ENCODE measurements around the gene GLOD4.

DNA sequence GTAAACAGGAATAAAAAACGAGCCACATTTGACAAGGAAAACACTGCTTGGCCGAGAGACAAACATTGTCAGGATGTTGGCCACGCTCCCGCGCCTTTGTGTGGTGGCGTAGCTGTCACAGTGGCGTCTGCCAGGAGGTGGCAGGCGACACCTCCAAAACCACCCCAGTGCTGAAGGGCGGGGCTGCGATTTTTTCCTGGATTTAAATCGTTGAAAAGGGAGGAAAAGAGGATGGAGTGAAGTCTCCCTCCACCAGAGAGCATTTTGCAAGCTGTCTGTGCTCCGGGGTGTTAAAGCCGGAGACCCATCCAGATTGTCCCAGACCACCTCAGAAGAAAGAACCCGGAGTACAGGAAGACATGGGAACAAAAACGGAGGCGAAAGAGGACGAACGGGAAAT is 12.8 kb upstream of the GLOD4 start:
- TF ChIP-seq, protein P1, sequence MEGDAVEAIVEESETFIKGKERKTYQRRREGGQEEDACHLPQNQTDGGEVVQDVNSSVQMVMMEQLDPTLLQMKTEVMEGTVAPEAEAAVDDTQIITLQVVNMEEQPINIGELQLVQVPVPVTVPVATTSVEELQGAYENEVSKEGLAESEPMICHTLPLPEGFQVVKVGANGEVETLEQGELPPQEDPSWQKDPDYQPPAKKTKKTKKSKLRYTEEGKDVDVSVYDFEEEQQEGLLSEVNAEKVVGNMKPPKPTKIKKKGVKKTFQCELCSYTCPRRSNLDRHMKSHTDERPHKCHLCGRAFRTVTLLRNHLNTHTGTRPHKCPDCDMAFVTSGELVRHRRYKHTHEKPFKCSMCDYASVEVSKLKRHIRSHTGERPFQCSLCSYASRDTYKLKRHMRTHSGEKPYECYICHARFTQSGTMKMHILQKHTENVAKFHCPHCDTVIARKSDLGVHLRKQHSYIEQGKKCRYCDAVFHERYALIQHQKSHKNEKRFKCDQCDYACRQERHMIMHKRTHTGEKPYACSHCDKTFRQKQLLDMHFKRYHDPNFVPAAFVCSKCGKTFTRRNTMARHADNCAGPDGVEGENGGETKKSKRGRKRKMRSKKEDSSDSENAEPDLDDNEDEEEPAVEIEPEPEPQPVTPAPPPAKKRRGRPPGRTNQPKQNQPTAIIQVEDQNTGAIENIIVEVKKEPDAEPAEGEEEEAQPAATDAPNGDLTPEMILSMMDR (IDR thresholded peaks at IDR 0.05; ENCODE audit: poor library complexity) = peak; percentile 86
- no peak for TF ChIP-seq EZH2 (IDR thresholded peaks at IDR 0.05; ENCODE audit: borderline replicate concordance)
